HEK293 (cell line): ENCODE data around the gene TMEM212.

Experiments
- CTCF ChIA-PET: fragments of 350-600 bp; formaldehyde crosslinking; extraction: SDS; loops from one replicate; lab custom pipeline; 2021; ENCODE audit warnings: antibody characterized with exemption; lab: Yijun Ruan, JAX
- POLR2A ChIA-PET: fragments of 300-600 bp; formaldehyde crosslinking; extraction: SDS; loops from one replicate; lab custom pipeline; 2020; ENCODE audit warnings: antibody characterized with exemption, inconsistent platforms; lab: Yijun Ruan, JAX
- H3K27ac ChIP-seq: fragments of 200-500 bp; sonication (Bioruptor generic); 2 replicates; pipeline ENCODE4 v1.5.1; 2014; ENCODE audit warnings: low read depth, low read length, control low read depth, inconsistent platforms; ENCODE audit errors: extremely low read depth
- H3K36me3 ChIP-seq, 2 experiments: fragments of 200-500 bp in 1 of 2; sonication (Bioruptor generic) in 1 of 2; 1 replicate in 1 of 2; 2 replicates in 1 of 2; pipeline ENCODE4 v1.5.1; 2014 to 2017; ENCODE audit warnings: inconsistent platforms in 2 of 2, low read length in 2 of 2; ENCODE audit not compliant: control insufficient read depth in 2 of 2, insufficient read depth in 1 of 2
- H3K4me1 ChIP-seq: fragments of 200-500 bp; sonication (Bioruptor generic); 2 replicates; pipeline ENCODE4 v1.5.1; 2014; ENCODE audit warnings: mild to moderate bottlenecking, low read length, inconsistent platforms; ENCODE audit not compliant: control insufficient read depth, insufficient read depth
- H3K4me3 ChIP-seq: 2 replicates; pipeline ENCODE4 v1.5.1; 2011; ENCODE audit warnings: low read depth, mild to moderate bottlenecking, control low read depth, low read length, moderate library complexity
- H3K9me3 ChIP-seq: fragments of 200-500 bp; sonication (Bioruptor generic); 2 replicates; pipeline ENCODE4 v1.5.1; 2014; ENCODE audit warnings: low read depth, low read length, inconsistent platforms; ENCODE audit not compliant: control insufficient read depth, insufficient read depth
- CTCF ChIP-seq: fragments of 450-650 bp; formaldehyde crosslinking; IDR thresholded peaks from 2 replicates; pipeline ENCODE4 v1.5.1; 2016; ENCODE audit warnings: missing biosample characterization, missing genetic modification characterization
- GLIS2 ChIP-seq: fragments of 450-650 bp; formaldehyde crosslinking; IDR thresholded peaks from 2 replicates; pipeline ENCODE4 v1.5.1; 2016; ENCODE audit warnings: missing biosample characterization, missing genetic modification characterization
- KLF7 ChIP-seq: fragments of 450-650 bp; formaldehyde crosslinking; IDR thresholded peaks from 2 replicates; pipeline ENCODE4 v1.5.1; 2016; ENCODE audit warnings: missing biosample characterization, missing genetic modification characterization, borderline replicate concordance
- SP2 ChIP-seq: fragments of 450-650 bp; formaldehyde crosslinking; IDR thresholded peaks from 2 replicates; pipeline ENCODE4 v1.5.1; 2016; ENCODE audit warnings: missing biosample characterization, missing genetic modification characterization
- YY2 ChIP-seq: fragments of 450-650 bp; formaldehyde crosslinking; IDR thresholded peaks from 2 replicates; pipeline ENCODE4 v1.5.1; 2016; ENCODE audit warnings: missing biosample characterization, missing genetic modification characterization
- ZBTB1 ChIP-seq: fragments of 450-650 bp; formaldehyde crosslinking; IDR thresholded peaks from 2 replicates; pipeline ENCODE4 v1.5.1; 2016; ENCODE audit warnings: missing biosample characterization, missing genetic modification characterization
- ZBTB44 ChIP-seq: fragments of 450-650 bp; IDR thresholded peaks from 2 replicates; pipeline ENCODE4 v1.5.1; 2018; ENCODE audit warnings: missing biosample characterization, mild to moderate bottlenecking, missing genetic modification characterization
- ZBTB7A ChIP-seq: fragments of 450-650 bp; formaldehyde crosslinking; IDR thresholded peaks from 2 replicates; pipeline ENCODE4 v1.5.1; 2016; ENCODE audit warnings: low read depth, missing biosample characterization, missing genetic modification characterization
- ZIC2 ChIP-seq: fragments of 450-650 bp; formaldehyde crosslinking; IDR thresholded peaks from 2 replicates; pipeline ENCODE4 v1.5.1; 2016; ENCODE audit warnings: missing biosample characterization, missing genetic modification characterization
- ZNF157 ChIP-seq: fragments of 450-650 bp; formaldehyde crosslinking; IDR thresholded peaks from 2 replicates; pipeline ENCODE4 v1.5.1; 2016; ENCODE audit warnings: missing biosample characterization, missing genetic modification characterization
- ZNF16 ChIP-seq: fragments of 450-650 bp; formaldehyde crosslinking; IDR thresholded peaks from 2 replicates; pipeline ENCODE4 v1.5.1; 2016; ENCODE audit warnings: low read depth, missing biosample characterization, missing genetic modification characterization
- ZNF280D ChIP-seq: fragments of 450-650 bp; formaldehyde crosslinking; IDR thresholded peaks from 2 replicates; pipeline ENCODE4 v1.5.1; 2016; ENCODE audit warnings: missing biosample characterization, missing genetic modification characterization
- ZNF292 ChIP-seq: fragments of 450-650 bp; formaldehyde crosslinking; IDR thresholded peaks from 2 replicates; pipeline ENCODE4 v1.5.1; 2016; ENCODE audit warnings: low read depth, missing biosample characterization, missing genetic modification characterization, borderline replicate concordance
- ZNF473 ChIP-seq: fragments of 450-650 bp; formaldehyde crosslinking; IDR thresholded peaks from 2 replicates; pipeline ENCODE4 v1.5.1; 2017; ENCODE audit warnings: missing biosample characterization, missing genetic modification characterization
- ZNF530 ChIP-seq: fragments of 450-650 bp; formaldehyde crosslinking; IDR thresholded peaks from 2 replicates; pipeline ENCODE4 v1.5.1; 2016; ENCODE audit warnings: low read depth, missing biosample characterization, missing genetic modification characterization
- ZNF544 ChIP-seq: fragments of 450-650 bp; formaldehyde crosslinking; IDR thresholded peaks from 2 replicates; pipeline ENCODE4 v1.5.0; 2017; ENCODE audit warnings: missing biosample characterization, missing genetic modification characterization
- ZNF560 ChIP-seq: fragments of 450-650 bp; formaldehyde crosslinking; IDR thresholded peaks from 2 replicates; pipeline ENCODE4 v1.5.1; 2017; ENCODE audit warnings: missing biosample characterization, missing genetic modification characterization, borderline replicate concordance
- ZNF600 ChIP-seq: fragments of 450-650 bp; formaldehyde crosslinking; IDR thresholded peaks from 2 replicates; pipeline ENCODE4 v1.5.1; 2016; ENCODE audit warnings: missing biosample characterization, missing genetic modification characterization
- ZNF639 ChIP-seq: fragments of 450-650 bp; formaldehyde crosslinking; IDR thresholded peaks from 2 replicates; pipeline ENCODE4 v1.5.1; 2016; ENCODE audit warnings: missing biosample characterization, missing genetic modification characterization
- ZNF658 ChIP-seq: fragments of 450-650 bp; formaldehyde crosslinking; IDR thresholded peaks from 2 replicates; pipeline ENCODE4; 2016; ENCODE audit warnings: missing biosample characterization, missing genetic modification characterization
- ZNF777 ChIP-seq: fragments of 450-650 bp; formaldehyde crosslinking; IDR thresholded peaks from 2 replicates; pipeline ENCODE4 v1.5.1; 2017; ENCODE audit warnings: missing biosample characterization, missing genetic modification characterization, borderline replicate concordance
- TF ChIP-seq, protein P1 (sequence below): IDR thresholded peaks from 2 replicates; pipeline ENCODE4 v1.6.1; 2011; ENCODE audit warnings: mild to moderate bottlenecking, low read depth, low read length, borderline replicate concordance
- TF ChIP-seq, protein P2 (sequence below): fragments of 450-650 bp; formaldehyde crosslinking; IDR thresholded peaks from 2 replicates; pipeline ENCODE4 v1.5.1; 2016; ENCODE audit warnings: missing biosample characterization, missing genetic modification characterization
- TF ChIP-seq, protein P3 (sequence below): fragments of 450-650 bp; formaldehyde crosslinking; IDR thresholded peaks from 2 replicates; pipeline ENCODE4 v1.5.1; 2017; ENCODE audit warnings: missing biosample characterization, missing genetic modification characterization

Gene TMEM212

DNA sequence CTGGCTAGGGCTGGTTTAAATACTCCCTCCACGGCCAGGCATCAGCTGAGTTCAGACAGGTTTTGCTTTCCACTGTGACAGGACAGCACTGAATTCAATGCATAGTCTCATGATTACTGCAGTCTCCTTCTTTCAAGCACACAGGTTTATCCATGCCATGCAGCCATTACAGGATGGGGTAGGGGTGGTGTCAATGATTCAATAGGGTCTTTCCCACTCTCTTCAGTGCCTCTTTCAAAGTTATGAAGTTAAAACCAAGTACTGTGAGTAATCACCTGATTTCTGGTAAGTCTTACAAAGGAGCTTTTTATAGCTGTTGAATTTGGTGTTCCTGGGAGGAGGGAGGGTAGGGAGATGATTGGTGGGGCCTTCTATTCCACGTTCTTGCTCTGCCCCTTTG, 47.2 kb downstream of the TMEM212 start:
- CTCF ChIA-PET = no interaction called here
- no peak for TF ChIP-seq ZNF600 (tag by site-specific recombination)
- no peak for TF ChIP-seq ZNF544 (tag by site-specific recombination)
- no peak for TF ChIP-seq ZNF473 (tag by site-specific recombination)
- no peak for TF ChIP-seq ZNF530 (tag by site-specific recombination)
- no peak for TF ChIP-seq ZNF157 (tag by site-specific recombination)
- TF ChIP-seq ZNF777 (tag by site-specific recombination) = no peak
- TF ChIP-seq, protein P1, sequence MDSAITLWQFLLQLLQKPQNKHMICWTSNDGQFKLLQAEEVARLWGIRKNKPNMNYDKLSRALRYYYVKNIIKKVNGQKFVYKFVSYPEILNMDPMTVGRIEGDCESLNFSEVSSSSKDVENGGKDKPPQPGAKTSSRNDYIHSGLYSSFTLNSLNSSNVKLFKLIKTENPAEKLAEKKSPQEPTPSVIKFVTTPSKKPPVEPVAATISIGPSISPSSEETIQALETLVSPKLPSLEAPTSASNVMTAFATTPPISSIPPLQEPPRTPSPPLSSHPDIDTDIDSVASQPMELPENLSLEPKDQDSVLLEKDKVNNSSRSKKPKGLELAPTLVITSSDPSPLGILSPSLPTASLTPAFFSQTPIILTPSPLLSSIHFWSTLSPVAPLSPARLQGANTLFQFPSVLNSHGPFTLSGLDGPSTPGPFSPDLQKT = no peak
- no peak for TF ChIP-seq ZNF639 (tag by site-specific recombination)
- no peak for TF ChIP-seq YY2 (tag by site-specific recombination)
- TF ChIP-seq ZBTB1 (tag by site-specific recombination) = no peak
- TF ChIP-seq CTCF (tag by site-specific recombination) = no peak
- TF ChIP-seq ZIC2 (tag by site-specific recombination) = no peak
- TF ChIP-seq GLIS2 (tag by site-specific recombination) = no peak
- no peak for TF ChIP-seq ZNF658
- no peak for TF ChIP-seq KLF7
- TF ChIP-seq, protein P2, sequence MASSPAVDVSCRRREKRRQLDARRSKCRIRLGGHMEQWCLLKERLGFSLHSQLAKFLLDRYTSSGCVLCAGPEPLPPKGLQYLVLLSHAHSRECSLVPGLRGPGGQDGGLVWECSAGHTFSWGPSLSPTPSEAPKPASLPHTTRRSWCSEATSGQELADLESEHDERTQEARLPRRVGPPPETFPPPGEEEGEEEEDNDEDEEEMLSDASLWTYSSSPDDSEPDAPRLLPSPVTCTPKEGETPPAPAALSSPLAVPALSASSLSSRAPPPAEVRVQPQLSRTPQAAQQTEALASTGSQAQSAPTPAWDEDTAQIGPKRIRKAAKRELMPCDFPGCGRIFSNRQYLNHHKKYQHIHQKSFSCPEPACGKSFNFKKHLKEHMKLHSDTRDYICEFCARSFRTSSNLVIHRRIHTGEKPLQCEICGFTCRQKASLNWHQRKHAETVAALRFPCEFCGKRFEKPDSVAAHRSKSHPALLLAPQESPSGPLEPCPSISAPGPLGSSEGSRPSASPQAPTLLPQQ (tag by site-specific recombination) = no peak

GRCh38 chr3:171892457-171892856, 49.3 kb downstream of the TMEM212 start:
- H3K27ac ChIP-seq = no peak overlapping the region
- no peak overlapping the region for H3K4me3 ChIP-seq
- no peaks in the 10 kb centered on the region for H3K4me1 ChIP-seq
- H3K9me3 ChIP-seq = no peaks in the 10 kb centered on the region
- ChIA-PET CTCF (no interaction called here), POLR2A (no interaction called here)
- H3K36me3 ChIP-seq = no peaks in the 10 kb centered on the region
- TF ChIP-seq ZNF16 (tag by site-specific recombination) (no peak), ZNF560 (no peak), ZNF280D (no peak), SP2 (tag by site-specific recombination) (no peak), ZNF292 (tag by site-specific recombination) (no peak), ZBTB44 (tag by site-specific recombination) (no peak), ZBTB7A (tag by site-specific recombination) (no peak)
- TF ChIP-seq, protein P3, sequence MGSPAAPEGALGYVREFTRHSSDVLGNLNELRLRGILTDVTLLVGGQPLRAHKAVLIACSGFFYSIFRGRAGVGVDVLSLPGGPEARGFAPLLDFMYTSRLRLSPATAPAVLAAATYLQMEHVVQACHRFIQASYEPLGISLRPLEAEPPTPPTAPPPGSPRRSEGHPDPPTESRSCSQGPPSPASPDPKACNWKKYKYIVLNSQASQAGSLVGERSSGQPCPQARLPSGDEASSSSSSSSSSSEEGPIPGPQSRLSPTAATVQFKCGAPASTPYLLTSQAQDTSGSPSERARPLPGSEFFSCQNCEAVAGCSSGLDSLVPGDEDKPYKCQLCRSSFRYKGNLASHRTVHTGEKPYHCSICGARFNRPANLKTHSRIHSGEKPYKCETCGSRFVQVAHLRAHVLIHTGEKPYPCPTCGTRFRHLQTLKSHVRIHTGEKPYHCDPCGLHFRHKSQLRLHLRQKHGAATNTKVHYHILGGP (tag by site-specific recombination) = no peak

More for the DNA sequence above, 47.2 kb downstream of the TMEM212 start:
- no peaks in the 10 kb centered on the region for H3K36me3 ChIP-seq
- H3K27ac ChIP-seq = no peak overlapping the region
- H3K4me1 ChIP-seq = no peaks in the 10 kb centered on the region
- POLR2A ChIA-PET = no interaction called here
- no peaks in the 10 kb centered on the region for H3K9me3 ChIP-seq
- no peak overlapping the region for H3K4me3 ChIP-seq
